ENCODE measurements around the gene ADAM23. TPM values are rescaled to one million over a fixed set of nuclear protein-coding genes. Genes with fewer than 3 reads are reported as not detected.
A peak's percentile ranks its signal among the peaks of the same experiment; 100 is the strongest.

ADAM23 gene
- total and polyA plus RNA-seq, 12 donors = 4.5 to 33.9 (median 6.7) TPM

GRCh38 chr2:206611191-206611590, 167.9 kb downstream of the ADAM23 start:
- no peak overlapping the region for H3K4me3 ChIP-seq
- DNase-seq = no peak
- intact Hi-C loops (cut with DNase I) = no loop called here
- WGBS, 4 donors = 92 to 94% (median 92%) methylated on average over 6 of the region's 6 CpGs
- H3K36me3 ChIP-seq (replicated peaks in 1 of 2) = no peaks in the 10 kb centered on the region
- H3K27me3 ChIP-seq = no peaks in the 10 kb centered on the region
- TF ChIP-seq, protein P1, sequence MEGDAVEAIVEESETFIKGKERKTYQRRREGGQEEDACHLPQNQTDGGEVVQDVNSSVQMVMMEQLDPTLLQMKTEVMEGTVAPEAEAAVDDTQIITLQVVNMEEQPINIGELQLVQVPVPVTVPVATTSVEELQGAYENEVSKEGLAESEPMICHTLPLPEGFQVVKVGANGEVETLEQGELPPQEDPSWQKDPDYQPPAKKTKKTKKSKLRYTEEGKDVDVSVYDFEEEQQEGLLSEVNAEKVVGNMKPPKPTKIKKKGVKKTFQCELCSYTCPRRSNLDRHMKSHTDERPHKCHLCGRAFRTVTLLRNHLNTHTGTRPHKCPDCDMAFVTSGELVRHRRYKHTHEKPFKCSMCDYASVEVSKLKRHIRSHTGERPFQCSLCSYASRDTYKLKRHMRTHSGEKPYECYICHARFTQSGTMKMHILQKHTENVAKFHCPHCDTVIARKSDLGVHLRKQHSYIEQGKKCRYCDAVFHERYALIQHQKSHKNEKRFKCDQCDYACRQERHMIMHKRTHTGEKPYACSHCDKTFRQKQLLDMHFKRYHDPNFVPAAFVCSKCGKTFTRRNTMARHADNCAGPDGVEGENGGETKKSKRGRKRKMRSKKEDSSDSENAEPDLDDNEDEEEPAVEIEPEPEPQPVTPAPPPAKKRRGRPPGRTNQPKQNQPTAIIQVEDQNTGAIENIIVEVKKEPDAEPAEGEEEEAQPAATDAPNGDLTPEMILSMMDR (IDR thresholded peaks at IDR 0.05) = no peak
- no peak for TF ChIP-seq POLR2A (IDR thresholded peaks at IDR 0.05)
- H3K27ac ChIP-seq = no peak overlapping the region
- H3K4me1 ChIP-seq (replicated peaks in 1 of 2) = peaks cover 0 to 3% of the 10 kb centered on the region in 2 donors
- H3K9me3 ChIP-seq (replicated peaks in 1 of 3) = no peaks in the 10 kb centered on the region

GRCh38 chr2:206611736-206612135, 168.4 kb downstream of the ADAM23 start:
- TF ChIP-seq POLR2A (IDR thresholded peaks at IDR 0.05) = no peak
- WGBS, 4 donors = 76 to 89% (median 80%) methylated on average over 3 of the region's 3 CpGs
- Histone ChIP-seq H3K36me3 (replicated peaks in 1 of 2) (no peaks in the 10 kb centered on the region), H3K27ac (no peak overlapping the region), H3K4me3 (no peak overlapping the region), H3K27me3 (no peaks in the 10 kb centered on the region), H3K4me1 (replicated peaks in 1 of 2) (peaks cover 0 to 3% of the 10 kb centered on the region in 2 donors), H3K9me3 (replicated peaks in 1 of 3) (no peaks in the 10 kb centered on the region)
- intact Hi-C loops (cut with DNase I) = no loop called here
- no peak for DNase-seq

GRCh38 chr2:206614811-206615210, 171.5 kb downstream of the ADAM23 start:
- peaks cover 0 to 3% of the 10 kb centered on the region in 2 donors for H3K4me1 ChIP-seq (replicated peaks in 1 of 2)
- no peak overlapping the region for H3K27ac ChIP-seq
- H3K36me3 ChIP-seq (replicated peaks in 1 of 2) = no peaks in the 10 kb centered on the region
- DNase-seq = peak in 6 of 7 donors; percentile 52 to 65 (median 56)
- 44 to 53% (median 50%) methylated on average over 6 of the region's 6 CpGs for WGBS, 4 donors
- intact Hi-C loops (cut with DNase I) = no loop called here
- no peaks in the 10 kb centered on the region for H3K9me3 ChIP-seq (replicated peaks in 1 of 3)
- H3K27me3 ChIP-seq = no peaks in the 10 kb centered on the region
- TF ChIP-seq, protein P1 (IDR thresholded peaks at IDR 0.05) = no peak
- peak in 1 of 2 donors; percentile 10 for TF ChIP-seq POLR2A (IDR thresholded peaks at IDR 0.05)
- H3K4me3 ChIP-seq = no peak overlapping the region

DNA sequence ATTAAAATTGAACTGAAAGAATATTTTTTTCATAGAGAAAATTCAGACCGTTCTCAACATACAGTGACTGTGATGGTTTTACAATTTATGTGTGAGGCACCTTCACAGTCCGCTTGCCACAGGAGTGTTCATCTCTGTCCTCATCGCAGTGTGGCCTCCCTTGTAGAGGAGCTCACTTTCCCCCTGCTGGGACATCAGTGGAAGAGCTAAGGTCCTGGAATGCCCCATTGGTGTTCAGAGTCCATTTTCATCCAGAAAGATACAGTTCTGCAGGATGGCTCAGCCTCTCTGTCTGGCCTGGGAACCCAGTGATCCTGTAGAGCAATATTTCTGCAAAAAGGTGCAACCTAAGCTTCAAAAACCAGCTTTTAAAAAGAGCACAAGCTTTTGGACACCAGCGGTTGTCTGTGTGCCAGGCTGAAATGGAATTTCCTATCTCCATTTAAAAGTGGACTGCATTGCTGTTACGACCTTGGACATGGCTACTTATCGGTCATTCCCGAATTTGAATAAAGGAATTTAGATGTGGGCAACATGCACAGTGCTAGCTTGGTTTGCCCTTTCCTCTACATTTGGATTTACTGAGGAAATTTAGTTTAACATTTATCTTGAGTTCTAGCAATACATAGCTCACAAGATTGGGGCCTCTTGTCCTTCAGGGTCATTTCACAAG, 172.2 kb downstream of the ADAM23 start:
- H3K36me3 ChIP-seq (replicated peaks in 1 of 2) = no peaks in the 10 kb centered on the region
- H3K9me3 ChIP-seq (replicated peaks in 1 of 3) = no peaks in the 10 kb centered on the region
- no peaks in the 10 kb centered on the region for H3K27me3 ChIP-seq
- H3K4me1 ChIP-seq (replicated peaks in 1 of 2) = peaks cover 0 to 3% of the 10 kb centered on the region in 2 donors
- H3K4me3 ChIP-seq = no peak overlapping the region
- TF ChIP-seq POLR2A (IDR thresholded peaks at IDR 0.05) = no peak
- TF ChIP-seq, protein P1 (IDR thresholded peaks at IDR 0.05) = no peak
- 61 to 71% (median 67%) methylated on average over 7 of the region's 7 CpGs for WGBS, 4 donors
- intact Hi-C loops (cut with DNase I) = no loop called here
- no peak overlapping the region for H3K27ac ChIP-seq
- peak in 2 of 7 donors; percentile 6 to 8 for DNase-seq

DNA sequence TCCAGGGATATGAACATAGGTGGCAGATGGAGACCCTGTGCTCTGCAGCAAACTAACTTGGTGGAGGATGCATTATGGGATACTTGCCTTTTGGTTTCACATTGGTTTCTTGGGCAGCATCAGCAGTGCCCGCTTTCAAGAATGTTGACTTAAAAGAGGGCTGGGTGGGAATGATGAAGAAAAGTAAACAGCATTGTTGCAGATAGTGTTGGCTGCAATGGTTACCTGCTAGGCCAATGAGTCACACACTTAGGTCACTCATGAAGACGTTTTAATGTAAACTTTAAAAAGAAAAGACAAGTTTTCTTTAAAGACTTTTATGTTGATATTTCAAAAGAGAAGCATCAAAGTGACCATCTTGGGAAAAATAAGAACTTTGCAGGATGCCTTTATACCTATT, 172.8 kb downstream of the ADAM23 start:
- 71 to 87% (median 79%) methylated on average over 2 of the region's 2 CpGs for WGBS, 4 donors

More for the DNA sequence above, 172.8 kb downstream of the ADAM23 start:
- H3K36me3 ChIP-seq (replicated peaks in 1 of 2) = no peaks in the 10 kb centered on the region
- TF ChIP-seq, protein P1 (IDR thresholded peaks at IDR 0.05) = no peak
- TF ChIP-seq POLR2A (IDR thresholded peaks at IDR 0.05) = no peak
- H3K9me3 ChIP-seq (replicated peaks in 1 of 3) = no peaks in the 10 kb centered on the region
- no peak overlapping the region for H3K4me3 ChIP-seq
- no peak overlapping the region for H3K27ac ChIP-seq
- intact Hi-C loops (cut with DNase I) = no loop called here
- peaks cover 0 to 3% of the 10 kb centered on the region in 2 donors for H3K4me1 ChIP-seq (replicated peaks in 1 of 2)
- DNase-seq = no peak
- H3K27me3 ChIP-seq = no peaks in the 10 kb centered on the region

Measured in adrenal gland (tissue), 12 donors.